Measurements from ENCODE around the gene SCUBE1.

- TF ChIP-seq POLR2A (IDR thresholded peaks at IDR 0.05; ENCODE audit: low read depth, low read length) = no peak
- no peak for TF ChIP-seq MAX (IDR thresholded peaks at IDR 0.05; ENCODE audit: insufficient read depth, insufficient read length)
- no peak for TF ChIP-seq MYC (IDR thresholded peaks at IDR 0.05; ENCODE audit: low read depth, low read length)
- TF ChIP-seq CTCF (IDR thresholded peaks at IDR 0.05; ENCODE audit: extremely low read depth in 1 of 2, insufficient read depth in 1 of 2, low read depth in 1 of 2, low read length in 2 of 2) = no peak
- no peak for TF ChIP-seq GATA2 (IDR thresholded peaks at IDR 0.05; ENCODE audit: insufficient read depth, insufficient read length, low read depth, low read length)
- TF ChIP-seq EZH2 (IDR thresholded peaks at IDR 0.05; ENCODE audit: borderline replicate concordance, low read depth, low read length, severe bottlenecking) = no peak
- TF ChIP-seq FOS (IDR thresholded peaks at IDR 0.05; ENCODE audit: borderline replicate concordance, insufficient read depth, low read length) = no peak
- TF ChIP-seq POLR2AphosphoS5 (IDR thresholded peaks at IDR 0.05; ENCODE audit: insufficient read depth, low read depth, low read length) = no peak
- TF ChIP-seq JUN (IDR thresholded peaks at IDR 0.05; ENCODE audit: borderline replicate concordance, insufficient read depth, insufficient read length, low read depth) = no peak
Observed at GRCh38 chr22:43299736-43300135, 43.4 kb downstream of the SCUBE1 start.

Data from endothelial cell of umbilical vein (primary cell).